Measurements from ENCODE around the gene NRXN3.

The NRXN3 gene

GRCh38 chr14:78652727-78653126 lies 482.6 kb downstream of the NRXN3 start:
- no peak for DNase-seq (ENCODE audit: extremely low spot score)
- ChIA-PET CTCF (interaction anchor here (1.3 to 1.7 kb wide), 3 partner anchors 11 to 15 kb away, joined by 3 to 4 read pairs (median 3); no protein-coding TSS in a partner anchor), POLR2A (no interaction called here)
- TF ChIP-seq, protein P1, sequence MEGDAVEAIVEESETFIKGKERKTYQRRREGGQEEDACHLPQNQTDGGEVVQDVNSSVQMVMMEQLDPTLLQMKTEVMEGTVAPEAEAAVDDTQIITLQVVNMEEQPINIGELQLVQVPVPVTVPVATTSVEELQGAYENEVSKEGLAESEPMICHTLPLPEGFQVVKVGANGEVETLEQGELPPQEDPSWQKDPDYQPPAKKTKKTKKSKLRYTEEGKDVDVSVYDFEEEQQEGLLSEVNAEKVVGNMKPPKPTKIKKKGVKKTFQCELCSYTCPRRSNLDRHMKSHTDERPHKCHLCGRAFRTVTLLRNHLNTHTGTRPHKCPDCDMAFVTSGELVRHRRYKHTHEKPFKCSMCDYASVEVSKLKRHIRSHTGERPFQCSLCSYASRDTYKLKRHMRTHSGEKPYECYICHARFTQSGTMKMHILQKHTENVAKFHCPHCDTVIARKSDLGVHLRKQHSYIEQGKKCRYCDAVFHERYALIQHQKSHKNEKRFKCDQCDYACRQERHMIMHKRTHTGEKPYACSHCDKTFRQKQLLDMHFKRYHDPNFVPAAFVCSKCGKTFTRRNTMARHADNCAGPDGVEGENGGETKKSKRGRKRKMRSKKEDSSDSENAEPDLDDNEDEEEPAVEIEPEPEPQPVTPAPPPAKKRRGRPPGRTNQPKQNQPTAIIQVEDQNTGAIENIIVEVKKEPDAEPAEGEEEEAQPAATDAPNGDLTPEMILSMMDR (IDR thresholded peaks at IDR 0.05; ENCODE audit: control extremely low read depth, extremely low read depth, low read depth, missing control alignments): no peak

DNA sequence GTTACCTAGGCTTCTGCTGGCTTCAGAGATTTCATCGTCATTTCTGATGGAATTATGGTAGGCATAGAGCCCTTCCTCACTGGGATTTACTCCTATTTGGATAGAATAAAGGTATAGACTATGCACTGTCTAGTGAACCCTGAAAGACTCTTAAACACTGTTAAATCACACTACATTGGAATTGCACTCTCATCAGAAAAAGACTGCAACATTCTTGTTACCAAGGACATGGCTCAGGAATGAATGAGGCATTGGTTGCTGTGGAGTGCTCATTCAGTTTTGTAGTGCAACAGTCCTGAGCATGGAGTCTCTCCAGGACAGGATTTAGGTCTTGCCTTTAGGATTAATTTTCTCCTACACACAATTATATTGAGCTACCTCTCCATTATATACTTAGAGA lies 483.0 kb downstream of the NRXN3 start:
- ChIA-PET CTCF (interaction anchor here (0.9 to 1.7 kb wide), 3 partner anchors 9 to 16 kb away, joined by 3 to 4 read pairs (median 3); no protein-coding TSS in a partner anchor), POLR2A (no interaction called here)
- TF ChIP-seq, protein P1 (IDR thresholded peaks at IDR 0.05; ENCODE audit: control extremely low read depth, extremely low read depth, low read depth, missing control alignments): no peak
- no peak for DNase-seq (ENCODE audit: extremely low spot score)

DNA sequence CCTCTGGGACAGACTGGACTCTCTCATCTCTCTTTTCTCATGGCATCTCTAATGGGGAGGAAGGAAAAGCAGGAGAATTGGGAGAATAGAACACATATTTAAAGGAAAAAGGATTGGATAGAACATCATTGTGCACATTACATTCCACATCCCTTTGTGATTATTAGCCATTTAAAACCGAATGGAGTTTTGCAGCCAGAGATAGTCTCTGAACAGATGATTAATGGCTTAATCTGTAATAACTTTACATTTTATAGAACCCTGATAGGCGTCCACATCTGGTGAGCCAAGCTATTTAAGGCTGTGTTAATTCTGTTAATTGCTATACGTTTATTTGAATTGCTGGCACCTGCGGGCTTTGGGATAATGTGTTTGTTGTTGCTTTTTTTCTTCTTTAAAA lies 487.3 kb downstream of the NRXN3 start:
- TF ChIP-seq, protein P1 (IDR thresholded peaks at IDR 0.05; ENCODE audit: control extremely low read depth, extremely low read depth, low read depth, missing control alignments): no peak
- CTCF ChIA-PET: no interaction called here
- no peak for DNase-seq (ENCODE audit: extremely low spot score)
- POLR2A ChIA-PET: no interaction called here

DNA sequence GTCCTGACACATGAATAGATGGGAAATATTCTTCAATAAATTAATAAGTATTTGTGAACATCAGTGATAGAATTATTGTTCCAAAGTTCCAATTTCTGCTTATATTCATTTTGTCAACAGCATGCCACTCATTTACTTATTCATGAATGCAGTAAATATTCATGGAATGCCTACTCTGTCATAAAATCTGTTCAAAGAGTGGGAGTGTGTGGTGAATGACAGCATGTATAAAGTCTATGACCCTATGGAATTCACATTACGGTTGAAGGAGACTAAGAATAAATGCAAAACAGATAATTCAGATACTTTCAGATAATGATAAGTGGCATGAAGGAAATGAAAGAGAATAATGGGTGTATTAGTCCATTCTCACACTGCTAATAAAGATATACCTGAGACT lies 494.7 kb downstream of the NRXN3 start:
- TF ChIP-seq, protein P1 (IDR thresholded peaks at IDR 0.05; ENCODE audit: control extremely low read depth, extremely low read depth, low read depth, missing control alignments): no peak
- DNase-seq (ENCODE audit: extremely low spot score): no peak
- ChIA-PET POLR2A (no interaction called here), CTCF (no interaction called here)

GRCh38 chr14:78666336-78667056 lies 496.3 kb downstream of the NRXN3 start:
- no peak for DNase-seq (ENCODE audit: extremely low spot score)
- TF ChIP-seq, protein P1 (IDR thresholded peaks at IDR 0.05; ENCODE audit: control extremely low read depth, extremely low read depth, low read depth, missing control alignments): no peak
- CTCF ChIA-PET: no interaction called here
- POLR2A ChIA-PET: no interaction called here

- DNase-seq (ENCODE audit: extremely low spot score): no peak
- ChIA-PET POLR2A (no interaction called here), CTCF (interaction anchor here (1.2 kb wide), 1 partner anchor 70 kb away, joined by 3 read pairs; no protein-coding TSS in a partner anchor)
- TF ChIP-seq, protein P1 (IDR thresholded peaks at IDR 0.05; ENCODE audit: control extremely low read depth, extremely low read depth, low read depth, missing control alignments): no peak
Measured at GRCh38 chr14:78667141-78667540, 497.0 kb downstream of the NRXN3 start.
